HL-60 (cell line): ENCODE data around the gene AKNAD1.

Experiments
- DNase-seq, 2 experiments: peaks; one replicate each; pipeline ENCODE4 v3.0.0-alpha.2; 2010 to 2020; ENCODE audit warnings: low read depth in 1 of 2, low spot score in 1 of 2
- H3K27ac ChIP-seq: fragments of 250-450 bp; sonication (Bioruptor Pico); replicated peaks from 2 replicates; pipeline ENCODE4 v1.5.1; 2020; ENCODE audit warnings: mild to moderate bottlenecking, moderate library complexity
- H3K27me3 ChIP-seq: fragments of 250-450 bp; sonication (Bioruptor Pico); 2 replicates; pipeline ENCODE4 v1.5.1; 2021; ENCODE audit warnings: mild to moderate bottlenecking, moderate library complexity; ENCODE audit not compliant: insufficient read depth, poor library complexity, severe bottlenecking
- H3K4me3 ChIP-seq: replicated peaks from 2 replicates; pipeline ENCODE4 v1.5.1; 2011; ENCODE audit warnings: mild to moderate bottlenecking, control low read depth, low read length; ENCODE audit not compliant: insufficient read depth
- CTCF ChIP-seq: IDR thresholded peaks from one replicate; pipeline ENCODE4 v1.5.1; 2011; ENCODE audit warnings: low read length, control low read depth, inconsistent platforms; ENCODE audit not compliant: insufficient read depth
- GABPA ChIP-seq: IDR thresholded peaks from 2 replicates; pipeline ENCODE4 v1.6.1; 2012; ENCODE audit warnings: low read depth
- POLR2AphosphoS5 ChIP-seq: IDR thresholded peaks from 2 replicates; pipeline ENCODE4 v1.6.1; 2012; ENCODE audit warnings: low read depth
- SPI1 ChIP-seq: IDR thresholded peaks from 2 replicates; pipeline ENCODE4 v1.6.1; 2012; ENCODE audit warnings: low read depth, mild to moderate bottlenecking, borderline replicate concordance
- TF ChIP-seq, protein P1 (sequence below): IDR thresholded peaks from 2 replicates; pipeline ENCODE4 v1.6.1; 2012; ENCODE audit warnings: low read depth; ENCODE audit not compliant: insufficient replicate concordance

Gene AKNAD1

DNA sequence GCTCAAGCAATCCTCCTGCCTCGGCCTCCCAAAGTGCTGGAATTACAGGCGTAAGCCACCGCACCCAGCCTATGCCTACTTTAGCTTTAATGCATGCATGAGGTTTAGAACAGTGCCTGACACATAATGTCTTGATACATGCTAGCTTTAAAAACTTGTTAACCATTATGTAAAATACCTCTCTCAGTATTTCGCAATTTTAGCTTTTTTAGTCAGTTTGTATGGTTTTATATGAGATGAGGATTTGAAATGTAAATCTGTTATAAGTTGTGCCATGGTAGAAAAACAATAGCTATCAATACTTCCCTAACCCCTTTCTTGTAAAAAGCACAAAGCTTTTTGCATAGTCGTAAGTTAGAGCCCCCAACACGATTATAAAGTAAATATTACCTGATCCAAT is 4.7 kb upstream of the AKNAD1 start:
- Histone ChIP-seq H3K27me3 (no peaks in the 10 kb centered on the region), H3K4me3 (no peak overlapping the region), H3K27ac (no peak overlapping the region)
- TF ChIP-seq CTCF: no peak
- no peak for TF ChIP-seq SPI1
- no peak for TF ChIP-seq POLR2AphosphoS5
- TF ChIP-seq, protein P1, sequence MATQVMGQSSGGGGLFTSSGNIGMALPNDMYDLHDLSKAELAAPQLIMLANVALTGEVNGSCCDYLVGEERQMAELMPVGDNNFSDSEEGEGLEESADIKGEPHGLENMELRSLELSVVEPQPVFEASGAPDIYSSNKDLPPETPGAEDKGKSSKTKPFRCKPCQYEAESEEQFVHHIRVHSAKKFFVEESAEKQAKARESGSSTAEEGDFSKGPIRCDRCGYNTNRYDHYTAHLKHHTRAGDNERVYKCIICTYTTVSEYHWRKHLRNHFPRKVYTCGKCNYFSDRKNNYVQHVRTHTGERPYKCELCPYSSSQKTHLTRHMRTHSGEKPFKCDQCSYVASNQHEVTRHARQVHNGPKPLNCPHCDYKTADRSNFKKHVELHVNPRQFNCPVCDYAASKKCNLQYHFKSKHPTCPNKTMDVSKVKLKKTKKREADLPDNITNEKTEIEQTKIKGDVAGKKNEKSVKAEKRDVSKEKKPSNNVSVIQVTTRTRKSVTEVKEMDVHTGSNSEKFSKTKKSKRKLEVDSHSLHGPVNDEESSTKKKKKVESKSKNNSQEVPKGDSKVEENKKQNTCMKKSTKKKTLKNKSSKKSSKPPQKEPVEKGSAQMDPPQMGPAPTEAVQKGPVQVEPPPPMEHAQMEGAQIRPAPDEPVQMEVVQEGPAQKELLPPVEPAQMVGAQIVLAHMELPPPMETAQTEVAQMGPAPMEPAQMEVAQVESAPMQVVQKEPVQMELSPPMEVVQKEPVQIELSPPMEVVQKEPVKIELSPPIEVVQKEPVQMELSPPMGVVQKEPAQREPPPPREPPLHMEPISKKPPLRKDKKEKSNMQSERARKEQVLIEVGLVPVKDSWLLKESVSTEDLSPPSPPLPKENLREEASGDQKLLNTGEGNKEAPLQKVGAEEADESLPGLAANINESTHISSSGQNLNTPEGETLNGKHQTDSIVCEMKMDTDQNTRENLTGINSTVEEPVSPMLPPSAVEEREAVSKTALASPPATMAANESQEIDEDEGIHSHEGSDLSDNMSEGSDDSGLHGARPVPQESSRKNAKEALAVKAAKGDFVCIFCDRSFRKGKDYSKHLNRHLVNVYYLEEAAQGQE: no peak
- no peak for TF ChIP-seq GABPA
- DNase-seq: no peak

DNA sequence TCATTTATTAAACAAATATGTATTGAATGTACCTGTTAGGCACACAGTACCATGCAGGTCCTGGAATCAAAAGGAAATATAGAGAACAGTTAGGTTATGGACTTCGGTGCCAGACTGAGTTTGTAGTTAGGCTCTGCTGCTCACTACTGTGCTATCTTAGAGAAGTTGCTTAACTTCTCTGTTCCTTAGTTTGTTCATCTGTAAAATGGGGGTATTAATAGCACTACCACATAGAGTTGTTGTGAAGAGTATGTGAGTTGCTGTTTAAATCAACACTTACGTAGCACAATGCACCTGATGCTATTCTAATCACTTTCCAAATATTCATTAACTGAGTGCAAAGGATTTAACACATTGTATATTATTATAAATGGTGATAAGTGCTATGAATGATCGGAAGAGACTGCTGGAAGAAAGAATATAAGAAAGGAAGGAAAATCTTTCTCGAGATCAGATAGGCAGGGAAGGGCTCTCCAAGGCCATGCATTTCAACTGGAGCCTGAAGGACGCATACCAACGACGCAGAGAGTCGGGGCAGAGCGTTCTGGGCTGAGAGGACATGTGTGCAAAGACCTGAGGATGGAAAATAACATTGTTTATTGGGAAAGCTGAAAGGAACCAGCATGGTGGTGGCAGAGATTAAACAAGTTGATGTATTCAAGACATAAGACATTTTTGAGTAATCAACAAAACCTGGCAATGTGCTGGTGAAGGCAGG is 3.5 kb upstream of the AKNAD1 start:
- Histone ChIP-seq H3K27me3 (no peaks in the 10 kb centered on the region), H3K4me3 (no peak overlapping the region), H3K27ac (no peak overlapping the region)
- TF ChIP-seq, protein P1: no peak
- TF ChIP-seq CTCF (no peak), POLR2AphosphoS5 (no peak)
- DNase-seq: no peak

DNA sequence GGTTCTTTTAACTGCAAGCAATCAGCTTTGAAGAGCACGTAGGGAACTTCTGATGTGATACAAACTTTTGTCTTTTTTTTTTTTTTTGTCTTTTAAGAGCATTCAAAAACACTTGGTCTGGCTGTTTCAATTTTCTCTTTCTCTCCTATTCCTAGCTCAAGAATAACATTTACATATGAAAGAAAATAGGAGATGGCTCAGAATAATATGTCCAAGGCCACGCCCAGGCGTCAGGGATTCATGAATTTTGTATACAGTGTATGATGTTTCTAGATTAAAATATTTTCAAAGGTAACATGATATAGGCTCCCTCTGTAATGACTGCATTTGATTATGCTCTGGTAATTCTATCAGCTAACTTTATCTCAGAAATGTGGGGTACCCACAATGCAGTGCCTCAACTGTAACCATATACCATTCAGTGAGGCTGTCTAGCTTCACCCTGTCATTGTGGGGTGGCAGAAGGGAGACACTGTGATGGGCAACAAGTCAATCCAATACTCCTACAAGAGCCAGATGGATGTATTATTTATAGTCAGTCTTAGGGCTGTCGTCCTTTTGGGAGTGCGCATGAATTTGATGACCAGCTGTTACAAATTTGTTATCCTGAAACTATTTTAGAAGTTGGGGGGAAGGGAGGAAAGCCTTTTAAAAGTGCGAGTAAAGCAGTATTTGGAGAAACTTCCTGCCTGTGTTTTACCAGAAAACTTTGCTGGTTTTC is 1.5 kb upstream of the AKNAD1 start:
- no peak for DNase-seq
- Histone ChIP-seq H3K27ac (no peak overlapping the region), H3K4me3 (no peak overlapping the region), H3K27me3 (no peaks in the 10 kb centered on the region)
- no peak for TF ChIP-seq GABPA
- no peak for TF ChIP-seq CTCF
- TF ChIP-seq POLR2AphosphoS5: no peak
- TF ChIP-seq, protein P1: no peak
- no peak for TF ChIP-seq SPI1
